Fibroblast of the aortic adventitia (primary cell): ENCODE measurements around the gene KRT77. TPM values are rescaled to one million over a fixed set of nuclear protein-coding genes. Genes with fewer than 3 reads are reported as not detected.

Experiments
- DNase-seq: peaks from one replicate; pipeline ENCODE4 v3.0.0-alpha.2; 2010; ENCODE audit warnings: low read depth
- H3K4me3 ChIP-seq: 2 replicates; pipeline ENCODE4 v1.5.1; 2011; ENCODE audit warnings: low read depth, mild to moderate bottlenecking, control low read depth, low read length, moderate library complexity
- CTCF ChIP-seq: IDR thresholded peaks from 2 replicates; pipeline ENCODE4 v1.5.1; 2011; ENCODE audit warnings: mild to moderate bottlenecking, low read length, control low read depth, inconsistent platforms; ENCODE audit not compliant: insufficient read depth
- total RNA-seq: library from RNA; depleted of rRNA; stranded (reverse); fragments of >200 nt; gene quantifications from 2 replicates; pipeline ENCODE4 v1.2.3, GENCODE V29; 2012; ENCODE audit warnings: low replicate concordance

The KRT77 gene
- total RNA-seq, 1 donor, result not detected

- H3K4me3 ChIP-seq, result no peak overlapping the region
- TF ChIP-seq CTCF, result no peak
- DNase-seq, result no peak
Observed at GRCh38 chr12:52691841-52692150, 11.5 kb downstream of the KRT77 start.

GRCh38 chr12:52691076-52691840 is 12.1 kb downstream of the KRT77 start:
- no peak for TF ChIP-seq CTCF
- H3K4me3 ChIP-seq, result no peak overlapping the region
- no peak for DNase-seq

GRCh38 chr12:52690351-52691075 is 12.8 kb downstream of the KRT77 start:
- no peak for TF ChIP-seq CTCF
- DNase-seq, result no peak
- H3K4me3 ChIP-seq, result no peak overlapping the region

- no peak for DNase-seq
- TF ChIP-seq CTCF, result no peak
- no peak overlapping the region for H3K4me3 ChIP-seq
Observed at GRCh38 chr12:52689936-52690335, 13.4 kb downstream of the KRT77 start.

GRCh38 chr12:52689239-52689638 is 14.1 kb downstream of the KRT77 start:
- no peak for DNase-seq
- no peak for TF ChIP-seq CTCF
- no peak overlapping the region for H3K4me3 ChIP-seq

- H3K4me3 ChIP-seq, result no peak overlapping the region
- DNase-seq, result no peak
- no peak for TF ChIP-seq CTCF
Observed at GRCh38 chr12:52688481-52688880, 14.8 kb downstream of the KRT77 start.
